Loucy (cell line): ENCODE results near the gene C8A.

ENCODE experiments used
- EZH2phosphoT487 ChIP-seq: fragments of 200-600 bp; IDR thresholded peaks from 2 replicates; pipeline ENCODE4 v1.6.1; 2018; ENCODE audit warnings: antibody characterized with exemption, mild to moderate bottlenecking, moderate library complexity, borderline replicate concordance
- TF ChIP-seq, protein P1 (sequence below): fragments of 200-600 bp; sonication (generic); conservative IDR thresholded peaks from 2 replicates; pipeline ENCODE4 v1.5.1; 2014; ENCODE audit warnings: mild to moderate bottlenecking, antibody characterized with exemption, low read length

DNA sequence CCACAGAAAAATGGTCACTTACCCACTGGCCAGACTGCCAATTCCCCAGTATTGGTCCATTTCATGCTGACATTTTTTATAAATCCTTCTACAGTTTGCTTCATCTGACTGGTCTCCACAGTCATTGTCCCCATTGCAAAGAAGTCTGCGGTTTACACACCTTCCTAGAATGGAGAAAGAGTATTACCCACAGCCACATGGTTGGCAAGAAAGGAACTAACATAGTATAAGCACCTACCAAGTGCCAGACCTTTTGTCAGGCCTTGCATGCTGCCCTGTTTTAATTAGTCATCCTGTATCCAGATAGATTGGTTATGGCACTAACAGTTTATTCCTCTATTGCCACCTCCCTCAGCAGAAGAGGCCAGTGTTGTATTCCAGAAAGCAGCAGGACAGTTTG is 100.1 kb downstream of the C8A start:
- TF ChIP-seq, protein P1, sequence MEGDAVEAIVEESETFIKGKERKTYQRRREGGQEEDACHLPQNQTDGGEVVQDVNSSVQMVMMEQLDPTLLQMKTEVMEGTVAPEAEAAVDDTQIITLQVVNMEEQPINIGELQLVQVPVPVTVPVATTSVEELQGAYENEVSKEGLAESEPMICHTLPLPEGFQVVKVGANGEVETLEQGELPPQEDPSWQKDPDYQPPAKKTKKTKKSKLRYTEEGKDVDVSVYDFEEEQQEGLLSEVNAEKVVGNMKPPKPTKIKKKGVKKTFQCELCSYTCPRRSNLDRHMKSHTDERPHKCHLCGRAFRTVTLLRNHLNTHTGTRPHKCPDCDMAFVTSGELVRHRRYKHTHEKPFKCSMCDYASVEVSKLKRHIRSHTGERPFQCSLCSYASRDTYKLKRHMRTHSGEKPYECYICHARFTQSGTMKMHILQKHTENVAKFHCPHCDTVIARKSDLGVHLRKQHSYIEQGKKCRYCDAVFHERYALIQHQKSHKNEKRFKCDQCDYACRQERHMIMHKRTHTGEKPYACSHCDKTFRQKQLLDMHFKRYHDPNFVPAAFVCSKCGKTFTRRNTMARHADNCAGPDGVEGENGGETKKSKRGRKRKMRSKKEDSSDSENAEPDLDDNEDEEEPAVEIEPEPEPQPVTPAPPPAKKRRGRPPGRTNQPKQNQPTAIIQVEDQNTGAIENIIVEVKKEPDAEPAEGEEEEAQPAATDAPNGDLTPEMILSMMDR, result no peak
- TF ChIP-seq EZH2phosphoT487, result no peak
